ENCODE results near the gene FANCD2.

FANCD2 gene

DNA sequence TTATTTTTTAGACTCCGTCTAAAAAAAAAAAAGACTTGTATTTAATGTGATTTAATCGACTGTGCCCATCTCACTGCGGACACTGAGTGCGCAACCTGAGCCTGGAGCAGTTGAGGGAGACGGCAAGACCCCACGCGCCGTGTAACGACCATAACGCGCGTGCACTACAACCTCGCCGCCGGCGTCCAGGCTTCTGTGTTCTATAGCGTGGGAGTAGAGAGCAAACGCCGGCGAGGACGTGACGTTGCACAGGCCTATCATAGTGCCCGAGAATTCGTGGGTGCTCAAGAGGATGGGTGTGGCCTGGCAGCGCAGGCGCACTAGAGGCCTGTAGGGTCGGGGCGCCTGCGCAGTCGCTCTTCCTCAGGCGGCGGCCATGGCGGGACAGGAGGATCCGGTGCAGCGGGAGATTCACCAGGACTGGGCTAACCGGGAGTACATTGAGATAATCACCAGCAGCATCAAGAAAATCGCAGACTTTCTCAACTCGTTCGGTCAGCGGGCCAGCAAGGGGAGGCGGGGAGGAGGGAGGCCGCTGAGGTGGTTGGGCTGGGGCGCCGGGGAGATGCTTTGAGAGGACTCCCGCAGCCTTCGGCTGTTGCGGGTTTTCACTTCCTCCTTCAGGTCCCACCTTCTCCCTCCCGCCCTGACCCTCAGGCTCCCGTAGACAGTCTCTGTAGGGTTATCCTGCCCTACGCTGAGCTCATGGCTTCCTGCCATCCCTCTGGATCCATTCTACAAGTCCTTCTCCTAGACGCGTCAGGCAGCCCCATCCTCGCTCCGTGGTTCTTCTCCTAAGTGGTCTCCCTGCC, 89.3 kb downstream of the FANCD2 start, which contains the start of gene BRK1 (continued):
- no peak for TF ChIP-seq SCRT2 (tag by site-specific recombination; IDR thresholded peaks at IDR 0.05)
- TF ChIP-seq ZBTB8A (tag by site-specific recombination; IDR thresholded peaks at IDR 0.05), result 0 out of 2 replicates have a peak, but pooled peaks have one; percentile 24
- TF ChIP-seq, protein P1, sequence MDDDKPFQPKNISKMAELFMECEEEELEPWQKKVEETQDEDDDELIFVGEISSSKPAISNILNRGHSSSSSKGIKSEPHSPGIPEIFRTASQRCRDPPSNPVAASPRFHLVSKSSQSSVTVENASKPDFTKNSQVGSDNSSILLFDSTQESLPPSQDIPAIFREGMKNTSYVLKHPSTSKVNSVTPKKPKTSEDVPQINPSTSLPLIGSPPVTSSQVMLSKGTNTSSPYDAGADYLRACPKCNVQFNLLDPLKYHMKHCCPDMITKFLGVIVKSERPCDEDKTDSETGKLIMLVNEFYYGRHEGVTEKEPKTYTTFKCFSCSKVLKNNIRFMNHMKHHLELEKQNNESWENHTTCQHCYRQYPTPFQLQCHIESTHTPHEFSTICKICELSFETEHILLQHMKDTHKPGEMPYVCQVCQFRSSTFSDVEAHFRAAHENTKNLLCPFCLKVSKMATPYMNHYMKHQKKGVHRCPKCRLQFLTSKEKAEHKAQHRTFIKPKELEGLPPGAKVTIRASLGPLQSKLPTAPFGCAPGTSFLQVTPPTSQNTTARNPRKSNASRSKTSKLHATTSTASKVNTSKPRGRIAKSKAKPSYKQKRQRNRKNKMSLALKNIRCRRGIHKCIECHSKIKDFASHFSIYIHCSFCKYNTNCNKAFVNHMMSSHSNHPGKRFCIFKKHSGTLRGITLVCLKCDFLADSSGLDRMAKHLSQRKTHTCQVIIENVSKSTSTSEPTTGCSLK (tag by site-specific recombination; IDR thresholded peaks at IDR 0.05), result no peak
- TF ChIP-seq, protein P2, sequence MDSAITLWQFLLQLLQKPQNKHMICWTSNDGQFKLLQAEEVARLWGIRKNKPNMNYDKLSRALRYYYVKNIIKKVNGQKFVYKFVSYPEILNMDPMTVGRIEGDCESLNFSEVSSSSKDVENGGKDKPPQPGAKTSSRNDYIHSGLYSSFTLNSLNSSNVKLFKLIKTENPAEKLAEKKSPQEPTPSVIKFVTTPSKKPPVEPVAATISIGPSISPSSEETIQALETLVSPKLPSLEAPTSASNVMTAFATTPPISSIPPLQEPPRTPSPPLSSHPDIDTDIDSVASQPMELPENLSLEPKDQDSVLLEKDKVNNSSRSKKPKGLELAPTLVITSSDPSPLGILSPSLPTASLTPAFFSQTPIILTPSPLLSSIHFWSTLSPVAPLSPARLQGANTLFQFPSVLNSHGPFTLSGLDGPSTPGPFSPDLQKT (IDR thresholded peaks at IDR 0.05; ENCODE audit: borderline replicate concordance, low read depth, low read length), result no peak
- TF ChIP-seq, protein P3, sequence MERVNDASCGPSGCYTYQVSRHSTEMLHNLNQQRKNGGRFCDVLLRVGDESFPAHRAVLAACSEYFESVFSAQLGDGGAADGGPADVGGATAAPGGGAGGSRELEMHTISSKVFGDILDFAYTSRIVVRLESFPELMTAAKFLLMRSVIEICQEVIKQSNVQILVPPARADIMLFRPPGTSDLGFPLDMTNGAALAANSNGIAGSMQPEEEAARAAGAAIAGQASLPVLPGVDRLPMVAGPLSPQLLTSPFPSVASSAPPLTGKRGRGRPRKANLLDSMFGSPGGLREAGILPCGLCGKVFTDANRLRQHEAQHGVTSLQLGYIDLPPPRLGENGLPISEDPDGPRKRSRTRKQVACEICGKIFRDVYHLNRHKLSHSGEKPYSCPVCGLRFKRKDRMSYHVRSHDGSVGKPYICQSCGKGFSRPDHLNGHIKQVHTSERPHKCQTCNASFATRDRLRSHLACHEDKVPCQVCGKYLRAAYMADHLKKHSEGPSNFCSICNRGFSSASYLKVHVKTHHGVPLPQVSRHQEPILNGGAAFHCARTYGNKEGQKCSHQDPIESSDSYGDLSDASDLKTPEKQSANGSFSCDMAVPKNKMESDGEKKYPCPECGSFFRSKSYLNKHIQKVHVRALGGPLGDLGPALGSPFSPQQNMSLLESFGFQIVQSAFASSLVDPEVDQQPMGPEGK (tag by site-specific recombination; IDR thresholded peaks at IDR 0.05), result 0 out of 2 replicates have a peak, but pooled peaks have one; percentile 37
- peak; percentile 13; the same call in 1 of the 2 replicates for TF ChIP-seq TRIM28 (IDR thresholded peaks at IDR 0.05; ENCODE audit: borderline replicate concordance, low read length)
- TF ChIP-seq ZNF529 (tag by site-specific recombination; IDR thresholded peaks at IDR 0.05; ENCODE audit: insufficient replicate concordance), result no peak
- TF ChIP-seq ZNF776 (tag by site-specific recombination; IDR thresholded peaks at IDR 0.05; ENCODE audit: borderline replicate concordance), result no peak
- TF ChIP-seq, protein P4, sequence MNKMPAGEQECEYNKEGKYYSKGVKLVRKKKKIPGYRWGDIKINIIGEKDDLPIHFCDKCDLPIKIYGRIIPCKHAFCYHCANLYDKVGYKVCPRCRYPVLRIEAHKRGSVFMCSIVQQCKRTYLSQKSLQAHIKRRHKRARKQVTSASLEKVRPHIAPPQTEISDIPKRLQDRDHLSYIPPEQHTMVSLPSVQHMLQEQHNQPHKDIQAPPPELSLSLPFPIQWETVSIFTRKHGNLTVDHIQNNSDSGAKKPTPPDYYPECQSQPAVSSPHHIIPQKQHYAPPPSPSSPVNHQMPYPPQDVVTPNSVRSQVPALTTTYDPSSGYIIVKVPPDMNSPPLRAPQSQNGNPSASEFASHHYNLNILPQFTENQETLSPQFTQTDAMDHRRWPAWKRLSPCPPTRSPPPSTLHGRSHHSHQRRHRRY (tag by site-specific recombination; IDR thresholded peaks at IDR 0.05), result no peak
- TF ChIP-seq ZNF202 (tag by site-specific recombination; IDR thresholded peaks at IDR 0.05; ENCODE audit: borderline replicate concordance), result no peak
- TF ChIP-seq, protein P5, sequence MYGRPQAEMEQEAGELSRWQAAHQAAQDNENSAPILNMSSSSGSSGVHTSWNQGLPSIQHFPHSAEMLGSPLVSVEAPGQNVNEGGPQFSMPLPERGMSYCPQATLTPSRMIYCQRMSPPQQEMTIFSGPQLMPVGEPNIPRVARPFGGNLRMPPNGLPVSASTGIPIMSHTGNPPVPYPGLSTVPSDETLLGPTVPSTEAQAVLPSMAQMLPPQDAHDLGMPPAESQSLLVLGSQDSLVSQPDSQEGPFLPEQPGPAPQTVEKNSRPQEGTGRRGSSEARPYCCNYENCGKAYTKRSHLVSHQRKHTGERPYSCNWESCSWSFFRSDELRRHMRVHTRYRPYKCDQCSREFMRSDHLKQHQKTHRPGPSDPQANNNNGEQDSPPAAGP (tag by site-specific recombination; IDR thresholded peaks at IDR 0.05), result no peak
- peak; percentile 60 for TF ChIP-seq ZBTB17 (tag by site-specific recombination; IDR thresholded peaks at IDR 0.05)
- TF ChIP-seq ZNF391 (tag by site-specific recombination; IDR thresholded peaks at IDR 0.05; ENCODE audit: borderline replicate concordance, low read depth), result 0 out of 2 replicates have a peak, but pooled peaks have one; percentile 31
- no peak for TF ChIP-seq OSR2 (tag by site-specific recombination; IDR thresholded peaks at IDR 0.05)
- TF ChIP-seq, protein P6, sequence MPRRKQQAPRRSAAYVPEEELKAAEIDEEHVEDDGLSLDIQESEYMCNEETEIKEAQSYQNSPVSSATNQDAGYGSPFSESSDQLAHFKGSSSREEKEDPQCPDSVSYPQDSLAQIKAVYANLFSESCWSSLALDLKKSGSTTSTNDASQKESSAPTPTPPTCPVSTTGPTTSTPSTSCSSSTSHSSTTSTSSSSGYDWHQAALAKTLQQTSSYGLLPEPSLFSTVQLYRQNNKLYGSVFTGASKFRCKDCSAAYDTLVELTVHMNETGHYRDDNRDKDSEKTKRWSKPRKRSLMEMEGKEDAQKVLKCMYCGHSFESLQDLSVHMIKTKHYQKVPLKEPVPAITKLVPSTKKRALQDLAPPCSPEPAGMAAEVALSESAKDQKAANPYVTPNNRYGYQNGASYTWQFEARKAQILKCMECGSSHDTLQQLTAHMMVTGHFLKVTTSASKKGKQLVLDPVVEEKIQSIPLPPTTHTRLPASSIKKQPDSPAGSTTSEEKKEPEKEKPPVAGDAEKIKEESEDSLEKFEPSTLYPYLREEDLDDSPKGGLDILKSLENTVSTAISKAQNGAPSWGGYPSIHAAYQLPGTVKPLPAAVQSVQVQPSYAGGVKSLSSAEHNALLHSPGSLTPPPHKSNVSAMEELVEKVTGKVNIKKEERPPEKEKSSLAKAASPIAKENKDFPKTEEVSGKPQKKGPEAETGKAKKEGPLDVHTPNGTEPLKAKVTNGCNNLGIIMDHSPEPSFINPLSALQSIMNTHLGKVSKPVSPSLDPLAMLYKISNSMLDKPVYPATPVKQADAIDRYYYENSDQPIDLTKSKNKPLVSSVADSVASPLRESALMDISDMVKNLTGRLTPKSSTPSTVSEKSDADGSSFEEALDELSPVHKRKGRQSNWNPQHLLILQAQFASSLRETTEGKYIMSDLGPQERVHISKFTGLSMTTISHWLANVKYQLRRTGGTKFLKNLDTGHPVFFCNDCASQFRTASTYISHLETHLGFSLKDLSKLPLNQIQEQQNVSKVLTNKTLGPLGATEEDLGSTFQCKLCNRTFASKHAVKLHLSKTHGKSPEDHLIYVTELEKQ (tag by site-specific recombination; IDR thresholded peaks at IDR 0.05; ENCODE audit: borderline replicate concordance), result no peak
- TF ChIP-seq ZFHX2 (tag by site-specific recombination; conservative IDR thresholded peaks at IDR 0.05), result peak; percentile 88
- TF ChIP-seq ZNF157 (tag by site-specific recombination; IDR thresholded peaks at IDR 0.05), result no peak
- TF ChIP-seq, protein P7, sequence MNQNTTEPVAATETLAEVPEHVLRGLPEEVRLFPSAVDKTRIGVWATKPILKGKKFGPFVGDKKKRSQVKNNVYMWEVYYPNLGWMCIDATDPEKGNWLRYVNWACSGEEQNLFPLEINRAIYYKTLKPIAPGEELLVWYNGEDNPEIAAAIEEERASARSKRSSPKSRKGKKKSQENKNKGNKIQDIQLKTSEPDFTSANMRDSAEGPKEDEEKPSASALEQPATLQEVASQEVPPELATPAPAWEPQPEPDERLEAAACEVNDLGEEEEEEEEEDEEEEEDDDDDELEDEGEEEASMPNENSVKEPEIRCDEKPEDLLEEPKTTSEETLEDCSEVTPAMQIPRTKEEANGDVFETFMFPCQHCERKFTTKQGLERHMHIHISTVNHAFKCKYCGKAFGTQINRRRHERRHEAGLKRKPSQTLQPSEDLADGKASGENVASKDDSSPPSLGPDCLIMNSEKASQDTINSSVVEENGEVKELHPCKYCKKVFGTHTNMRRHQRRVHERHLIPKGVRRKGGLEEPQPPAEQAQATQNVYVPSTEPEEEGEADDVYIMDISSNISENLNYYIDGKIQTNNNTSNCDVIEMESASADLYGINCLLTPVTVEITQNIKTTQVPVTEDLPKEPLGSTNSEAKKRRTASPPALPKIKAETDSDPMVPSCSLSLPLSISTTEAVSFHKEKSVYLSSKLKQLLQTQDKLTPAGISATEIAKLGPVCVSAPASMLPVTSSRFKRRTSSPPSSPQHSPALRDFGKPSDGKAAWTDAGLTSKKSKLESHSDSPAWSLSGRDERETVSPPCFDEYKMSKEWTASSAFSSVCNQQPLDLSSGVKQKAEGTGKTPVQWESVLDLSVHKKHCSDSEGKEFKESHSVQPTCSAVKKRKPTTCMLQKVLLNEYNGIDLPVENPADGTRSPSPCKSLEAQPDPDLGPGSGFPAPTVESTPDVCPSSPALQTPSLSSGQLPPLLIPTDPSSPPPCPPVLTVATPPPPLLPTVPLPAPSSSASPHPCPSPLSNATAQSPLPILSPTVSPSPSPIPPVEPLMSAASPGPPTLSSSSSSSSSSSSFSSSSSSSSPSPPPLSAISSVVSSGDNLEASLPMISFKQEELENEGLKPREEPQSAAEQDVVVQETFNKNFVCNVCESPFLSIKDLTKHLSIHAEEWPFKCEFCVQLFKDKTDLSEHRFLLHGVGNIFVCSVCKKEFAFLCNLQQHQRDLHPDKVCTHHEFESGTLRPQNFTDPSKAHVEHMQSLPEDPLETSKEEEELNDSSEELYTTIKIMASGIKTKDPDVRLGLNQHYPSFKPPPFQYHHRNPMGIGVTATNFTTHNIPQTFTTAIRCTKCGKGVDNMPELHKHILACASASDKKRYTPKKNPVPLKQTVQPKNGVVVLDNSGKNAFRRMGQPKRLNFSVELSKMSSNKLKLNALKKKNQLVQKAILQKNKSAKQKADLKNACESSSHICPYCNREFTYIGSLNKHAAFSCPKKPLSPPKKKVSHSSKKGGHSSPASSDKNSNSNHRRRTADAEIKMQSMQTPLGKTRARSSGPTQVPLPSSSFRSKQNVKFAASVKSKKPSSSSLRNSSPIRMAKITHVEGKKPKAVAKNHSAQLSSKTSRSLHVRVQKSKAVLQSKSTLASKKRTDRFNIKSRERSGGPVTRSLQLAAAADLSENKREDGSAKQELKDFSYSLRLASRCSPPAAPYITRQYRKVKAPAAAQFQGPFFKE (tag by site-specific recombination; IDR thresholded peaks at IDR 0.05; ENCODE audit: borderline replicate concordance), result no peak
- peak; percentile 16; the same call in 1 of the 2 replicates for TF ChIP-seq ZNF184 (tag by site-specific recombination; IDR thresholded peaks at IDR 0.05)
- TF ChIP-seq ZBTB21 (tag by site-specific recombination; IDR thresholded peaks at IDR 0.05), result peak; percentile 82
